GM12875 (cell line): ENCODE measurements around the gene KANSL1L.
A peak's percentile ranks its signal among the peaks of the same experiment; 100 is the strongest.

Experiments used
- H3K4me3 ChIP-seq: one replicate; pipeline ENCODE4 v1.5.1; 2011; ENCODE audit warnings: low read depth, low read length, control low read depth
- CTCF ChIP-seq: IDR thresholded peaks from 2 replicates; pipeline ENCODE4 v1.5.1; 2011; ENCODE audit warnings: low read depth, mild to moderate bottlenecking, control low read depth, inconsistent platforms, low read length, moderate library complexity, borderline replicate concordance; ENCODE audit not compliant: insufficient read depth

Gene KANSL1L

GRCh38 chr2:210112871-210113270 lies 58.3 kb downstream of the KANSL1L start:
- no peak for TF ChIP-seq CTCF
- no peak overlapping the region for H3K4me3 ChIP-seq

GRCh38 chr2:210099940-210100339 lies 71.3 kb downstream of the KANSL1L start:
- no peak overlapping the region for H3K4me3 ChIP-seq
- no peak for TF ChIP-seq CTCF

GRCh38 chr2:210094787-210095186 lies 76.4 kb downstream of the KANSL1L start:
- TF ChIP-seq CTCF, result no peak
- H3K4me3 ChIP-seq, result no peak overlapping the region

GRCh38 chr2:210092791-210093190 lies 78.4 kb downstream of the KANSL1L start:
- no peak overlapping the region for H3K4me3 ChIP-seq
- TF ChIP-seq CTCF, result no peak

- no peak for TF ChIP-seq CTCF
- H3K4me3 ChIP-seq, result no peak overlapping the region
Observed at GRCh38 chr2:210086930-210087329, 84.3 kb downstream of the KANSL1L start.

GRCh38 chr2:210086292-210086691 lies 84.9 kb downstream of the KANSL1L start:
- TF ChIP-seq CTCF, result no peak
- H3K4me3 ChIP-seq, result no peak overlapping the region

- TF ChIP-seq CTCF, result peak; percentile 55; the same call in 1 of the 2 replicates
Observed at GRCh38 chr2:210072922-210073509, 98.2 kb downstream of the KANSL1L start.

More at GRCh38 chr2:210072922-210073509, 98.2 kb downstream of the KANSL1L start:
- H3K4me3 ChIP-seq, result no peak overlapping the region
